Measurements from ENCODE around the gene CAPN11.
A peak's percentile ranks its signal among the peaks of the same experiment; 100 is the strongest.
"Not testable (repeated sequence)": the region's sequence is repeated elsewhere in the genome, so short reads cannot be mapped to it uniquely, and the experiment has no call there.

CAPN11 gene

DNA sequence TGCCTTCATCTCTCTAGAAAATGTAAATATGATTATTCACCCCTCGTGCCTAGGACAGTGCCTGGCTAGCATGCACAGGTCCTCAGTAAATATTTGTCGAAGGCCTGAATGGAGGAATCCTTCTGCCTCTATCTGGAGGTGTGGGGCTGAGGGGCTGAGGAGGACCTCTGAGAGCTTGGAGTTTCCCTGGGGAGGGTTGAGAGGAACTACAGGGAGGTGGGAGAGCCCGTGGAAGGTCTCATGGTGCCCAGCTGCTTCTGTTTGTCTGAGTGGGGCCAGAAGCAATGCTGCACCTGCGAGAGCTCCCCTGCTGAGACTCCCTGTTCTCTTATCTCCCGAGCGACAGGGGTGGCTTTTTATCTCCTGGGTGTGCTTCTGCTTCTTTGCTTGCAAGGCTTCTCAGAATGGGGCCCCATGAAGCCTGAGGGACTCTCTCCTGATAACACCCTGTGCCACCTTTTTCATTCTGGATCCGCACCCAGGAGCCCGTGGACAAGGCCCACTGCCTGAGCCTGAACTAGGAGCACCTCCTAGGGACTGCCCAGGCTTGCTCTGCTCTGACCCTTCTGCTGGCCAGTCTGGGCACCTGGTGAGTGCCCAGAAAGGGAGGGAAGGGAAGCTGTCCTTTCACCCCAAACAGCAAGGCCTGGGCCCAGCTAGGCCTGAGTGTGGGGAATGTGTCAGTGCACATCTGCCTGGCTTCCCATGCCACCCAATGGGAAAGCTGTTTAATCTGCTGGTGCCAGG is 67.1 kb downstream of the CAPN11 start:
- Histone ChIP-seq H3K9ac (ENCODE audit: low read length) (peak overlapping the region; percentile 32), H3K27me3 (ENCODE audit: control insufficient read depth, insufficient read depth, low read length) (no peaks in the 10 kb centered on the region), H3K4me3 (ENCODE audit: low read length) (peak overlapping the region; percentile 24), H3K27ac (ENCODE audit: low read depth, low read length) (peak overlapping the region; percentile 83), H3K4me1 (ENCODE audit: control insufficient read depth, insufficient read depth, low read length) (peaks cover 71% of the 10 kb centered on the region), H3K36me3 (ENCODE audit: control insufficient read depth, insufficient read depth, low read length) (no peaks in the 10 kb centered on the region)

DNA sequence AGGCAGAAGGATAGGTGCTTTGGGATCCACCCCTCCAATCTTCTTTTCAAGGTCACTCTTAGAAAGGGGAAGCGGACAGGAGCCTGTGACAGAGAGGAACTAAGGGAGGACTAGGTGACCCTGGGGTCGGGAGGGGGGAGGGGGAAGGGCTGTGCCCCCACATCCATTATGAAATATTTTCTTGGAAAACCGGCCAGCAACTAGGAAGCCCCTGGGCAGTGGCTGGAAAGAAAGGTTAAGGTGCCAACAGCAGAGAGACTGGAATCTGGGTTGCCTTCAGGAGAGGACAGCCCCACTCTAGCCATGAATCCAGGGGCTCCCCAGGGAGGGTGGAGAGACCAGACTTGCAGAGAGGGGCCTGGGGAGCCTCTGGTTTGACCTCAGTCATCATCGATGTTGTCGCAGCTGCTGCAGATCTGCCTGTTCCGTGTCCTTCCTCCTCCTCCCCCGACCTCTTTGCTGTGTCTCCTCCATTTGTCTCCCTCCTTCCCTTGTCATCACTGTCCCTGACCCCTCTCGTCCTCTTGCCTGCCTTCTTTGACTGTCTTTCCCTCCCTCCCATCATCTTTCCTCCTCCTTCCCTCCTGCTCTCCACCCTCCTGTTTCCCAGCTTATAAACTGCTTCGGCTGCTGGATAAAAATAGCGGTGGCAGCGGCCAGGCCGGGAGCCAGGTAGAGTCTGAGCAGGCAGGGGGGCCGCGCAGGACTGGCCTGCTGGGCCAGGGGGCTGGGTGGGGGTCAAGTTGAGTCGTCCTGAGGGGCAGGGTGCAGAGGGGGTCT is 67.9 kb downstream of the CAPN11 start:
- peak overlapping the region; percentile 53 for H3K4me3 ChIP-seq (ENCODE audit: low read length)
- peaks cover 3% of the 10 kb centered on the region for H3K36me3 ChIP-seq (ENCODE audit: control insufficient read depth, insufficient read depth, low read length)
- peaks cover 73% of the 10 kb centered on the region for H3K4me1 ChIP-seq (ENCODE audit: control insufficient read depth, insufficient read depth, low read length)
- H3K27me3 ChIP-seq (ENCODE audit: control insufficient read depth, insufficient read depth, low read length) = no peaks in the 10 kb centered on the region
- H3K9ac ChIP-seq (ENCODE audit: low read length) = peak overlapping the region; percentile 32
- H3K27ac ChIP-seq (ENCODE audit: low read depth, low read length) = peak overlapping the region; percentile 83

DNA sequence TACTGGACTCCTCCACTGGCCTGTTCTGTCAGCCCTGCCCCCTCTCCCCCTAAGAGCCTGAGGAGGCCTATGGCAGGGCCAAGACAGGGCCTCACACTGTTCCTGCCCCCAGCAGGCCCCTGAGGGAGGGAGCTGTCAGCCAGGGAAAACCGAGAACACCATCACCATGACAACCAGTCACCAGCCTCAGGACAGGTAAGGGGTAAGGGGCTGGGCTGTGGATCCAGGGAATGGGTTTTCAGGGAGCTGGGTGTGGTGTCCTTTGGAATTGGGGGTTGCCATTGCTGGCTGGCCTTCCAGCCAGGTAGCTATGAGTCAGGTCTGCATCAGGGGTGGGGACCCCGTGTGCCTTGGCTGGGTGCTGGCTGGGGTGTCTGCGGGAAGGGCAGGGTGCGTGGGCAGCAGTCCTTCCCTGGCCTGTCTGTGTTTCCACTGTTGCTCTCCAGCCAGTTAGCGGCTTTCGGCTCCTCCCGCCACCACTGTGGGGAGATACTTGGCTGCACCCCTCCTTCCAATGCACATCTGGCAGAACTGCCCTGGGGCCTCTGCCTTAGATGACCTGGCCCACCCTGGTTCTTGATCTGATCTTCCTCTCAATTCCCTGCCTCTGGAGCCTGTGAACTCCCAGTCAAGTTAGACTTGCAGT is 68.7 kb downstream of the CAPN11 start:
- H3K36me3 ChIP-seq (ENCODE audit: control insufficient read depth, insufficient read depth, low read length) = peaks cover 9% of the 10 kb centered on the region
- no peak overlapping the region for H3K9ac ChIP-seq (ENCODE audit: low read length)
- H3K27me3 ChIP-seq (ENCODE audit: control insufficient read depth, insufficient read depth, low read length) = no peaks in the 10 kb centered on the region
- peaks cover 73% of the 10 kb centered on the region for H3K4me1 ChIP-seq (ENCODE audit: control insufficient read depth, insufficient read depth, low read length)
- H3K27ac ChIP-seq (ENCODE audit: low read depth, low read length) = peak overlapping the region; percentile 83
- peak overlapping the region; percentile 53 for H3K4me3 ChIP-seq (ENCODE audit: low read length)

GRCh38 chr6:44228031-44228430 is 69.4 kb downstream of the CAPN11 start:
- Histone ChIP-seq H3K4me3 (ENCODE audit: low read length) (no peak overlapping the region), H3K9ac (ENCODE audit: low read length) (no peak overlapping the region), H3K27ac (ENCODE audit: low read depth, low read length) (peak overlapping the region; percentile 83), H3K27me3 (ENCODE audit: control insufficient read depth, insufficient read depth, low read length) (no peaks in the 10 kb centered on the region), H3K4me1 (ENCODE audit: control insufficient read depth, insufficient read depth, low read length) (peaks cover 73% of the 10 kb centered on the region), H3K36me3 (ENCODE audit: control insufficient read depth, insufficient read depth, low read length) (peaks cover 12% of the 10 kb centered on the region)

DNA sequence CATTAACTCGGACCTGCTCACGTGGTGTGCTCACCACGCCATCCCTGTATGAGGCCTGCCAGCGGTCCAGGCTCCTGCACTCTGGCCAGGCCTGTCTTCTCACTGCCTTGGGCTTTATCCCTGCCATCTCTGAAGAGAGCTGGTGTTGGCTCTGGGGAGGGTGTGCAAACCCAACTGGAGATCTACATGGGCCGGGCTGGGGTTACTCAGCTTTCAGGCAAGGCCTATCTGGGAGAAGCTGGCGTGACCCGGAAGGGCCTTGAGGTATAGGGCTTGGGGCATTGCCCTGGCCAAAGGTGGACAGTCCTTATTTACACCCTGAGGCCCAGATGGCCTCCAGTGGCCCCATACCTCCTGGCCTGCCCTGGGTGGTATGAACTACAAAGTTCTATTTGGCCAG is 69.8 kb downstream of the CAPN11 start:
- H3K9ac ChIP-seq (ENCODE audit: low read length) = no peak overlapping the region
- no peak overlapping the region for H3K4me3 ChIP-seq (ENCODE audit: low read length)
- H3K27ac ChIP-seq (ENCODE audit: low read depth, low read length) = peak overlapping the region; percentile 83
- no peaks in the 10 kb centered on the region for H3K27me3 ChIP-seq (ENCODE audit: control insufficient read depth, insufficient read depth, low read length)
- H3K36me3 ChIP-seq (ENCODE audit: control insufficient read depth, insufficient read depth, low read length) = peaks cover 12% of the 10 kb centered on the region
- peaks cover 77% of the 10 kb centered on the region for H3K4me1 ChIP-seq (ENCODE audit: control insufficient read depth, insufficient read depth, low read length)

GRCh38 chr6:44228836-44229235 is 70.2 kb downstream of the CAPN11 start:
- no peak overlapping the region for H3K4me3 ChIP-seq (ENCODE audit: low read length)
- H3K36me3 ChIP-seq (ENCODE audit: control insufficient read depth, insufficient read depth, low read length) = peaks cover 12% of the 10 kb centered on the region
- peak overlapping the region; percentile 83 for H3K27ac ChIP-seq (ENCODE audit: low read depth, low read length)
- no peak overlapping the region for H3K9ac ChIP-seq (ENCODE audit: low read length)
- H3K27me3 ChIP-seq (ENCODE audit: control insufficient read depth, insufficient read depth, low read length) = no peaks in the 10 kb centered on the region
- peaks cover 81% of the 10 kb centered on the region for H3K4me1 ChIP-seq (ENCODE audit: control insufficient read depth, insufficient read depth, low read length)

DNA sequence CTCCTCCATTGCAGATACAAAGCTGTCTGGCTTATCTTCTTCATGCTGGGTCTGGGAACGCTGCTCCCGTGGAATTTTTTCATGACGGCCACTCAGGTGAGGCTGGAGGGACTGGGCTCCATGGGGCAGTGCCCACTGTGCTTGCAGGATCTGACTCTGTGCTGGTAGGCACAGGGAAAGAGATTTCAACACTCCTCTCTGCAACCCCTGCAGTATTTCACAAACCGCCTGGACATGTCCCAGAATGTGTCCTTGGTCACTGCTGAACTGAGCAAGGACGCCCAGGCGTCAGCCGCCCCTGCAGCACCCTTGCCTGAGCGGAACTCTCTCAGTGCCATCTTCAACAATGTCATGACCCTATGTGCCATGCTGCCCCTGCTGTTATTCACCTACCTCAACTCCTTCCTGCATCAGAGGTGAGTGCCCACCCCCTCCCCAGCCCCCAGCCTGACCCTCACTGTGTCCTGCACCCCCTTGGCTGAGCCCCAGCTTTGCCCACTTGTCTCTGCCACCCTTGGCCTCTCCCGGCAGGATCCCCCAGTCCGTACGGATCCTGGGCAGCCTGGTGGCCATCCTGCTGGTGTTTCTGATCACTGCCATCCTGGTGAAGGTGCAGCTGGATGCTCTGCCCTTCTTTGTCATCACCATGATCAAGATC is 70.9 kb downstream of the CAPN11 start:
- Histone ChIP-seq H3K36me3 (ENCODE audit: control insufficient read depth, insufficient read depth, low read length) (peaks cover 12% of the 10 kb centered on the region), H3K9ac (ENCODE audit: low read length) (no peak overlapping the region), H3K4me3 (ENCODE audit: low read length) (no peak overlapping the region), H3K27ac (ENCODE audit: low read depth, low read length) (peak overlapping the region; percentile 1), H3K4me1 (ENCODE audit: control insufficient read depth, insufficient read depth, low read length) (peaks cover 84% of the 10 kb centered on the region), H3K27me3 (ENCODE audit: control insufficient read depth, insufficient read depth, low read length) (no peaks in the 10 kb centered on the region)

- peaks cover 85% of the 10 kb centered on the region for H3K4me1 ChIP-seq (ENCODE audit: control insufficient read depth, insufficient read depth, low read length)
- no peaks in the 10 kb centered on the region for H3K27me3 ChIP-seq (ENCODE audit: control insufficient read depth, insufficient read depth, low read length)
- peaks cover 12% of the 10 kb centered on the region for H3K36me3 ChIP-seq (ENCODE audit: control insufficient read depth, insufficient read depth, low read length)
- no peak overlapping the region for H3K9ac ChIP-seq (ENCODE audit: low read length)
- H3K27ac ChIP-seq (ENCODE audit: low read depth, low read length) = peak overlapping the region; percentile 72
- H3K4me3 ChIP-seq (ENCODE audit: low read length) = no peak overlapping the region
Observed at GRCh38 chr6:44230034-44230675, 71.5 kb downstream of the CAPN11 start.

DNA sequence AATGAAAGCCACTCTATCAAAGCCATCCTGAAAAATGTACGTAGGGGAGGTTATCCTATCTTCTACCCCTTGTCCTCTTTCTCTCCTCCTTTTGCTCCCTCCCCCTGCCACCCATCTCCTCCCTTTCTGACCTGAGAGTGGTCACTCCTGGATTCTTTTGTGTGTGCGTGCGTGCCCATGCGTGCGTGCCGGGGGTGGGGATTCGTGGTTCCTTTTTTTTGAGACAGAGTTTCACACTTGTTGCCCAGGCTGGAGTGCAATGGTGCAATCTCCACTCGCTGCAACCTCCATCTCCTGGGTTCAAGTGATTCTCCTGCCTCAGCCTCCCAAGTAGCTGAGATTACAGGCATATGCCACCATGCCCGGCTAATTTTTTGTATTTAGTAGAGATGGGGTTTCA is 72.8 kb downstream of the CAPN11 start:
- H3K27me3 ChIP-seq (ENCODE audit: control insufficient read depth, insufficient read depth, low read length); H3K4me3 ChIP-seq (ENCODE audit: low read length); H3K9ac ChIP-seq (ENCODE audit: low read length): not testable (repeated sequence)
- peak overlapping the region; percentile 72 for H3K27ac ChIP-seq (ENCODE audit: low read depth, low read length)
- H3K36me3 ChIP-seq (ENCODE audit: control insufficient read depth, insufficient read depth, low read length) = peaks cover 12% of the 10 kb centered on the region
- H3K4me1 ChIP-seq (ENCODE audit: control insufficient read depth, insufficient read depth, low read length) = peaks cover 85% of the 10 kb centered on the region

DNA sequence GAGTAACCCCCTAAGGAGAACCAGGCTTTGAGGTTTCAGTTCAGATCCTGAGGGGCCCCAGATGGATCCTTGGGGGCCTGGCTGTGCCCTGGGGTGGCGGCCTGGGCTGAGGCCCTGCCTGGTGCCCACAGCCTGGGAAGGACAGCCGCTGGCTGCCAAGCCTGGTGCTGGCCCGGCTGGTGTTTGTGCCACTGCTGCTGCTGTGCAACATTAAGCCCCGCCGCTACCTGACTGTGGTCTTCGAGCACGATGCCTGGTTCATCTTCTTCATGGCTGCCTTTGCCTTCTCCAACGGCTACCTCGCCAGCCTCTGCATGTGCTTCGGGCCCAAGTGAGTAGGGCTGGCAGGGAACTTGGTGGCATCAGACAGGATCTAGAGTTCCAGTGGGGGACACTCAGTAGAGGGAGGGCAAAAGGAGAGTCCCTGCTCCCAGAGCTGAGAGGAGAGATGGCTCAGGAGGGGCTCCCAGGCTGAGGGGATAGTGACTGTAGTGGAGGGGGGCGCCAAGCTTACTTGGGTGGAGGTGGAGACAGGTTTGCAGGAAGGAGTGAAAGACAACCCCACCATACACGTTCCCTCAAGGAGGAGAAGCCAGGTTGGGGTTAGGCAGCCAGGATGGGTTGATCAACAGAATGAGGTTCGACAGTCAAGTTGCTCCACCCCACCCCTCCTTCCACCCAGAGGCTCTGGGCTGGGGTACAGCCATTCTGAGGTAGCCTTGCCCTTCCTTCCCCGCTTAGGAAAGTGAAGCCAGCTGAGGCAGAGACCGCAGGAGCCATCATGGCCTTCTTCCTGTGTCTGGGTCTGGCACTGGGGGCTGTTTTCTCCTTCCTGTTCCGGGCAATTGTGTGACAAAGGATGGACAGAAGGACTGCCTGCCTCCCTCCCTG is 74.3 kb downstream of the CAPN11 start:
- Histone ChIP-seq H3K4me3 (ENCODE audit: low read length) (no peak overlapping the region), H3K36me3 (ENCODE audit: control insufficient read depth, insufficient read depth, low read length) (peaks cover 12% of the 10 kb centered on the region), H3K9ac (ENCODE audit: low read length) (no peak overlapping the region), H3K27ac (ENCODE audit: low read depth, low read length) (peak overlapping the region; percentile 72), H3K4me1 (ENCODE audit: control insufficient read depth, insufficient read depth, low read length) (peaks cover 76% of the 10 kb centered on the region), H3K27me3 (ENCODE audit: control insufficient read depth, insufficient read depth, low read length) (no peaks in the 10 kb centered on the region)

DNA sequence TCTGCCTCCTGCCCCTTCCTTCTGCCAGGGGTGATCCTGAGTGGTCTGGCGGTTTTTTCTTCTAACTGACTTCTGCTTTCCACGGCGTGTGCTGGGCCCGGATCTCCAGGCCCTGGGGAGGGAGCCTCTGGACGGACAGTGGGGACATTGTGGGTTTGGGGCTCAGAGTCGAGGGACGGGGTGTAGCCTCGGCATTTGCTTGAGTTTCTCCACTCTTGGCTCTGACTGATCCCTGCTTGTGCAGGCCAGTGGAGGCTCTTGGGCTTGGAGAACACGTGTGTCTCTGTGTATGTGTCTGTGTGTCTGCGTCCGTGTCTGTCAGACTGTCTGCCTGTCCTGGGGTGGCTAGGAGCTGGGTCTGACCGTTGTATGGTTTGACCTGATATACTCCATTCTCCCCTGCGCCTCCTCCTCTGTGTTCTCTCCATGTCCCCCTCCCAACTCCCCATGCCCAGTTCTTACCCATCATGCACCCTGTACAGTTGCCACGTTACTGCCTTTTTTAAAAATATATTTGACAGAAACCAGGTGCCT is 75.0 kb downstream of the CAPN11 start:
- H3K4me3 ChIP-seq (ENCODE audit: low read length) = no peak overlapping the region
- peak overlapping the region; percentile 72 for H3K27ac ChIP-seq (ENCODE audit: low read depth, low read length)
- H3K9ac ChIP-seq (ENCODE audit: low read length) = no peak overlapping the region
- peaks cover 12% of the 10 kb centered on the region for H3K36me3 ChIP-seq (ENCODE audit: control insufficient read depth, insufficient read depth, low read length)
- peaks cover 69% of the 10 kb centered on the region for H3K4me1 ChIP-seq (ENCODE audit: control insufficient read depth, insufficient read depth, low read length)
- no peaks in the 10 kb centered on the region for H3K27me3 ChIP-seq (ENCODE audit: control insufficient read depth, insufficient read depth, low read length)
